Fibroblast of the aortic adventitia (primary cell): ENCODE results near the gene KERA. TPM values are rescaled to one million over a fixed set of nuclear protein-coding genes. Genes with fewer than 3 reads are reported as not detected.

Experiments
- DNase-seq: peaks from one replicate; pipeline ENCODE4 v3.0.0-alpha.2; 2010; ENCODE audit warnings: low read depth
- H3K4me3 ChIP-seq: 2 replicates; pipeline ENCODE4 v1.5.1; 2011; ENCODE audit warnings: low read depth, mild to moderate bottlenecking, control low read depth, low read length, moderate library complexity
- total RNA-seq: library from RNA; depleted of rRNA; stranded (reverse); fragments of >200 nt; gene quantifications from 2 replicates; pipeline ENCODE4 v1.2.3, GENCODE V29; 2012; ENCODE audit warnings: low replicate concordance
- TF ChIP-seq, protein P1 (sequence below): IDR thresholded peaks from 2 replicates; pipeline ENCODE4 v1.5.1; 2011; ENCODE audit warnings: mild to moderate bottlenecking, low read length, control low read depth, inconsistent platforms; ENCODE audit not compliant: insufficient read depth

KERA gene
- total RNA-seq, 1 donor, result not detected

DNA sequence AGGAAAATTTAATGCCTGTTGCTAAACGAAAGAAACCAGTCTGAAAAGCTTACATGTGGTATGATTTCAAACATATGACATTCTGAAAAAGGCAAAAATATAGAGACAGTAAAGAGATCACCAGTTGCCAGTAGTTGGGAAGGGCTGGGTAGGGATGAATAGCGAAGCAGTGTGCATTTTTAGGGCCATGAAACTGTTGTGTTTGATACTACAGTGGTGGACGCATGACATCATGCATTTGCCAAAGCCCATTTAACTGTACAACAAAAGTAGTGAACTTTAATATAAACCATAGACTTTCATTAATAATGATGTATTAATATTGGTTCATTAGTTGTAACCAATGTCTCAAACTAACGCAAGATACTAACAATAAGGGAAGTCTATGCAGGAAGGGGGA, 38.4 kb downstream of the KERA start:
- no peak overlapping the region for H3K4me3 ChIP-seq
- TF ChIP-seq, protein P1, sequence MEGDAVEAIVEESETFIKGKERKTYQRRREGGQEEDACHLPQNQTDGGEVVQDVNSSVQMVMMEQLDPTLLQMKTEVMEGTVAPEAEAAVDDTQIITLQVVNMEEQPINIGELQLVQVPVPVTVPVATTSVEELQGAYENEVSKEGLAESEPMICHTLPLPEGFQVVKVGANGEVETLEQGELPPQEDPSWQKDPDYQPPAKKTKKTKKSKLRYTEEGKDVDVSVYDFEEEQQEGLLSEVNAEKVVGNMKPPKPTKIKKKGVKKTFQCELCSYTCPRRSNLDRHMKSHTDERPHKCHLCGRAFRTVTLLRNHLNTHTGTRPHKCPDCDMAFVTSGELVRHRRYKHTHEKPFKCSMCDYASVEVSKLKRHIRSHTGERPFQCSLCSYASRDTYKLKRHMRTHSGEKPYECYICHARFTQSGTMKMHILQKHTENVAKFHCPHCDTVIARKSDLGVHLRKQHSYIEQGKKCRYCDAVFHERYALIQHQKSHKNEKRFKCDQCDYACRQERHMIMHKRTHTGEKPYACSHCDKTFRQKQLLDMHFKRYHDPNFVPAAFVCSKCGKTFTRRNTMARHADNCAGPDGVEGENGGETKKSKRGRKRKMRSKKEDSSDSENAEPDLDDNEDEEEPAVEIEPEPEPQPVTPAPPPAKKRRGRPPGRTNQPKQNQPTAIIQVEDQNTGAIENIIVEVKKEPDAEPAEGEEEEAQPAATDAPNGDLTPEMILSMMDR, result no peak
- DNase-seq, result no peak

DNA sequence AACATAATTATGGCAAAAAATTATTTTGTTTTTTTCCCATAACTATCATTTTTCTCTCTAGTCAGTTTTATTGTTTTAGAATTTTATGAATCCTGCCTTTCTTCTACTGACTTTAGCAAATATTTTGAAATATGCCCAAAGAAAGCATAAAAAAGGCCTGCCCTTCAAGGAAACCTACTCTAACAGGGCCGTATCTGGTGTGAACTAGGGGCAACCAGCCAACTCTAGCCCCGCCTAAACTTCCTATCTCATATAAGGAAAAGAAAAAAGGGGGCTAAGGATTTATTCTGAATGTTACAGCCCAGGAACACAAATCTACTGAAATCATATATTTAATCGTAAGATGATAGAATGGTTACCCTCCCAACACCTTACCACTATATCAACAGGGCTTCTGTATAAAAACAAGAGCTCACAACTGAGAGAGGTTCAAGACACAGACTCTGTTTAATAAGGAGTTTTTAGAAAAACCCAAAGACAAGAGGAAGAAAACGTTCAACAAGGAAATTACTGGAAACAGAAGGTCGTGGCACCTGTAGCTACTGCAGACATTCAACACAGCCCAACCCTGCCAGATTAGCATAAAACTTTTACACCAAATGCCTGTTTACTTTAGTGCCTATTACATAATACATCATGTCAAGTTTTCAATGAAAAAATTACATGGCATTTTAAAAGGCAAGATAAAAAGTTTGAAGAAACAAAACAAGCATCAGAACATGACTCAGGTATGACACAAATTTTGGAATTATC, 40.1 kb downstream of the KERA start:
- TF ChIP-seq, protein P1, result no peak
- no peak for DNase-seq
- no peak overlapping the region for H3K4me3 ChIP-seq

GRCh38 chr12:91017043-91017442, 40.8 kb downstream of the KERA start:
- TF ChIP-seq, protein P1, result no peak
- DNase-seq, result no peak
- no peak overlapping the region for H3K4me3 ChIP-seq

- DNase-seq, result peak; percentile 33
- H3K4me3 ChIP-seq, result no peak overlapping the region
- TF ChIP-seq, protein P1, result no peak
Measured at GRCh38 chr12:91009319-91009950, 48.4 kb downstream of the KERA start.

GRCh38 chr12:91007531-91008290, 50.1 kb downstream of the KERA start:
- no peak overlapping the region for H3K4me3 ChIP-seq
- DNase-seq, result no peak
- TF ChIP-seq, protein P1, result no peak

DNA sequence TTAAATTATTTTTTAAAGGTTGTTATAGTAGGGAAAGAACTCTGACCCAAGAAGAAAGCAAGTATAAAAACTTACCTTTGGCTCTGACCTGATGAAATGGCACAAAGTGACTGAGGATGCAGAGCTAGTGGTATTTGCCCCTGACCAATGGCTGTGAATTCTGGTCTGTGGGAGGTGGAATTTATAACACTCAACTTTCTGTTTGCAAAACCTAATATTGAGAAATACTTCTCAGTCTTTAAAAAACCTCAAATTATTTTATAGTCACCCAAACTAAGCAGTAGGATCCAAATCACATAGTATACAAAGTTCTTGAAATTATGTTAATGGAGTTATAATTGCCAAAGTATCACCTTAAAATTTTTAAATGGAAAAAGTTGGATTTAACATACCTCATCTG, 53.0 kb downstream of the KERA start, which contains the start of gene EPYC:
EPYC (minus strand) TSS at position 101 of the 400 bp plus-strand sequence. CDS start 2,407 bp downstream, outside the sequence.
- H3K4me3 ChIP-seq, result no peak within 1 kb of the TSS
- TF ChIP-seq, protein P1, result no peak

More for the DNA sequence above, 53.0 kb downstream of the KERA start, which contains the start of gene EPYC:
- no peak for DNase-seq
